Activated CD4-positive, alpha-beta T cell treated with anti-CD3 and anti-CD28 coated beads for 24 hours (primary cell): ENCODE data around the gene HIPK2.
"Not testable (repeated sequence)": the region's sequence is repeated elsewhere in the genome, so short reads cannot be mapped to it uniquely, and the experiment has no call there.

ENCODE experiments used
- DNase-seq, 2 donors: peaks; one replicate each; pipeline ENCODE4 v3.0.0-alpha.2; 2020; ENCODE audit warnings: low read depth in 2 of 2

The HIPK2 gene

GRCh38 chr7:139674341-139674740, 103.5 kb downstream of the HIPK2 start:
- no peak for DNase-seq

- no peak for DNase-seq
Measured at GRCh38 chr7:139673762-139674161, 104.0 kb downstream of the HIPK2 start.

- no peak for DNase-seq
Measured at GRCh38 chr7:139673230-139673629, 104.6 kb downstream of the HIPK2 start.

GRCh38 chr7:139671967-139672366, 105.8 kb downstream of the HIPK2 start:
- no peak for DNase-seq

- not testable (repeated sequence) for DNase-seq
Measured at GRCh38 chr7:139670662-139671061, 107.1 kb downstream of the HIPK2 start.

GRCh38 chr7:139669106-139670061, 108.4 kb downstream of the HIPK2 start:
- DNase-seq = no peak

GRCh38 chr7:139667377-139667776, 110.4 kb downstream of the HIPK2 start:
- DNase-seq = no peak

GRCh38 chr7:139666501-139666900, 111.3 kb downstream of the HIPK2 start:
- DNase-seq = no peak

- no peak for DNase-seq
Measured at GRCh38 chr7:139664434-139664833, 113.4 kb downstream of the HIPK2 start.

- no peak for DNase-seq
Measured at GRCh38 chr7:139663608-139664177, 114.1 kb downstream of the HIPK2 start.

- no peak for DNase-seq
Measured at GRCh38 chr7:139661903-139662302, 115.9 kb downstream of the HIPK2 start.

GRCh38 chr7:139661043-139661440, 116.8 kb downstream of the HIPK2 start:
- DNase-seq = no peak

GRCh38 chr7:139660317-139661042, 117.3 kb downstream of the HIPK2 start:
- no peak for DNase-seq

GRCh38 chr7:139659922-139660316, 117.9 kb downstream of the HIPK2 start:
- DNase-seq = no peak

GRCh38 chr7:139658908-139659675, 118.7 kb downstream of the HIPK2 start:
- no peak for DNase-seq

- no peak for DNase-seq
Measured at GRCh38 chr7:139658296-139658695, 119.5 kb downstream of the HIPK2 start.

GRCh38 chr7:139657725-139658124, 120.1 kb downstream of the HIPK2 start:
- DNase-seq = no peak

GRCh38 chr7:139656387-139656786, 121.4 kb downstream of the HIPK2 start:
- DNase-seq = no peak

- no peak for DNase-seq
Measured at GRCh38 chr7:139655305-139655704, 122.5 kb downstream of the HIPK2 start.

GRCh38 chr7:139654276-139655181, 123.3 kb downstream of the HIPK2 start:
- DNase-seq = no peak

GRCh38 chr7:139651914-139652313, 125.9 kb downstream of the HIPK2 start:
- DNase-seq = no peak
